Mammary epithelial cell (primary cell): ENCODE data around the gene GLT6D1.

Source experiments
- CTCF ChIP-seq, 2 donors: IDR thresholded peaks in 1 of 2; conservative IDR thresholded peaks in 1 of 2; 2 replicates each; pipeline ENCODE4 v1.5.1; 2011 to 2012; ENCODE audit warnings: inconsistent platforms in 2 of 2, low read length in 2 of 2, mild to moderate bottlenecking in 2 of 2, control low read depth in 1 of 2, low read depth in 1 of 2; ENCODE audit not compliant: insufficient read depth in 1 of 2; ENCODE audit errors: extremely low read depth in 1 of 2
- EZH2 ChIP-seq: IDR thresholded peaks from 2 replicates; pipeline ENCODE4 v1.6.1; 2012; ENCODE audit warnings: low read length, inconsistent platforms, borderline replicate concordance

DNA sequence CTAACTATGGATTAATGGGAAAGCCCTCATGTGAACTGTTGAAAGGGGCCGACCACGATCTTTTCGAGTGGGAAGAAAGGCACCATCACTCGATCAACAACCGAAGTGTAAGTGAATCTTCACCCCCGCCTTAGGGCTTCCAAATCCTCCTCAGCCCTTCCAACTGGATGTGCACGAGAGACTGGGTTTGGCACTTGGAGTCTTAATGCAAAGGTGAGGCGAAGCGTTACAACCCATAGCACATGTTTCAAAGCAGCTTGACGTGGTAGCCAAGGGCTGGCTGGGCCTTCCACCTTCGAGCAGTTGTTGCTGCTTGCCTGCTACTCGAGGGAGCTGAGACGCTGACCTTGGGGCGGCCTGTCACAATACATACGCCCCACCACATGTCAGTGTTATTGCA, 18.1 kb upstream of the GLT6D1 start:
- no peak for TF ChIP-seq CTCF (conservative IDR thresholded peaks at IDR 0.05 in 1 of 2, IDR thresholded peaks at IDR 0.05 in 1 of 2; ENCODE audit: extremely low read depth in 1 of 2, insufficient read depth in 1 of 2, low read depth in 1 of 2, low read length in 2 of 2)
- no peak for TF ChIP-seq EZH2
